ENCODE results near the gene PIGC.
"Not testable (repeated sequence)": the region's sequence is repeated elsewhere in the genome, so short reads cannot be mapped to it uniquely, and the experiment has no call there.

Gene PIGC

GRCh38 chr1:172466795-172467407 is 23.0 kb upstream of the PIGC start:
- no peak for DNase-seq (ENCODE audit: low read depth)

- DNase-seq (ENCODE audit: low read depth), result no peak
Observed at GRCh38 chr1:172465617-172466016, 21.7 kb upstream of the PIGC start.

- no peak for DNase-seq (ENCODE audit: low read depth)
Observed at GRCh38 chr1:172460887-172461315, 17.0 kb upstream of the PIGC start.

- DNase-seq (ENCODE audit: low read depth), result no peak
Observed at GRCh38 chr1:172460177-172460576, 16.3 kb upstream of the PIGC start.

- no peak for DNase-seq (ENCODE audit: low read depth)
Observed at GRCh38 chr1:172457479-172458130, 13.7 kb upstream of the PIGC start.

GRCh38 chr1:172456344-172456769 is 12.5 kb upstream of the PIGC start:
- DNase-seq (ENCODE audit: low read depth), result no peak

GRCh38 chr1:172455451-172455850 is 11.6 kb upstream of the PIGC start:
- DNase-seq (ENCODE audit: low read depth), result no peak

- DNase-seq (ENCODE audit: low read depth), result no peak
Observed at GRCh38 chr1:172453607-172454006, 9.7 kb upstream of the PIGC start.

GRCh38 chr1:172453153-172453545 is 9.3 kb upstream of the PIGC start:
- no peak for DNase-seq (ENCODE audit: low read depth)

GRCh38 chr1:172452536-172453152 is 8.8 kb upstream of the PIGC start:
- DNase-seq (ENCODE audit: low read depth), result no peak

GRCh38 chr1:172451002-172451443 is 7.2 kb upstream of the PIGC start:
- no peak for DNase-seq (ENCODE audit: low read depth)

- no peak for DNase-seq (ENCODE audit: low read depth)
Observed at GRCh38 chr1:172450524-172450885, 6.6 kb upstream of the PIGC start.

GRCh38 chr1:172449585-172450523 is 6.0 kb upstream of the PIGC start:
- peak; percentile 41 for DNase-seq (ENCODE audit: low read depth)

GRCh38 chr1:172448995-172449584 is 5.2 kb upstream of the PIGC start:
- no peak for DNase-seq (ENCODE audit: low read depth)

GRCh38 chr1:172447641-172448040 is 3.8 kb upstream of the PIGC start:
- no peak for DNase-seq (ENCODE audit: low read depth)

GRCh38 chr1:172446547-172446946 is 2.7 kb upstream of the PIGC start:
- no peak for DNase-seq (ENCODE audit: low read depth)

GRCh38 chr1:172442843-172443565 is 865 bp downstream of the PIGC start:
- DNase-seq (ENCODE audit: low read depth), result no peak

GRCh38 chr1:172442404-172442803 is 1.5 kb downstream of the PIGC start:
- no peak for DNase-seq (ENCODE audit: low read depth)

GRCh38 chr1:172437183-172437582 is 6.7 kb downstream of the PIGC start:
- not testable (repeated sequence) for DNase-seq (ENCODE audit: low read depth)

GRCh38 chr1:172431721-172432192 is 12.1 kb downstream of the PIGC start:
- DNase-seq (ENCODE audit: low read depth), result no peak

- no peak for DNase-seq (ENCODE audit: low read depth)
Observed at GRCh38 chr1:172431204-172431603, 12.7 kb downstream of the PIGC start.

Measured in stromal cell of bone marrow (primary cell).